HG03095 (cell line): ENCODE results near the gene SETD6.

Experiments
- ATAC-seq: cut with Tn5 transposase; IDR thresholded peaks from one replicate; pipeline ENCODE4 v1.9.1; 2021; ENCODE audit warnings: moderate library complexity; ENCODE audit not compliant: unreplicated experiment

Gene SETD6

DNA sequence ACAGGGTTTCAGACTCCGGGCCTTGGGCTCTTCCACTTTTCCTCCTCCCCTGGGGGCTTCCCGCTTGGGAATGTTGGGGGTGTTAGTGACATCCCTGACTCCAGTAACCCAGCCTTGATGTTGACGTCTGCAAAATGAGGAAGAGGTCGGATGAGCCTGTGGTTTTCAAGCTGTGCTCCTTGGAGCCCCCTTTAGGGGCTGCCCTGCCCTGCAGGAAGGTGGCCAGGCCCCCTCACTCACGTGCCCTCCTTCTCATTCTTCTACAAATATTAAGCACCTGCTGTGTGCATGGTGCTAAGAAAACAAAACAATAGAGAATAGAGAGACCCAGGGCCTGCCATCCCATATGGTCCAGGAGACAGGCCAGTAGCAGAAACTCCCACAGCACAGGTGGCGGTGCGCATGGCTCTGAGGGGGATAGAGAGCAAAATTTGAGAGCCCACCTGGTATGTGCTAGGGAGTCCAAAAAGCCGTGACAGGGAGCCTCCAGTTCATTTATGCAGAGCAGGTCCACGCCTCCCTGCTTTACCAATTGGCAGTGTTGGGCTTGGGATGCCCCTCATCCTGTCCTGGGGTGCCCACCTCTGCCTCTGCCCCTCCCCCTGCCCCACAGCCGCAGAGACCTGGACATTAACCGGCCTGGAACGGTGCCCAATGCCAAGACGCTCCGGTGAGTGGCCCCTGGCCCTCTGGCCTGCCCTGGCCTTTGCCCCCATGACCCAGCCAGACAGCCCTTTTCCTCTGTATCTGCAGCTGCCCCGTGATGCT lies 7.9 kb upstream of the SETD6 start:
- ATAC-seq = no peak

- ATAC-seq = no peak
These were observed 7.2 kb upstream of the SETD6 start for GRCh38 chr16:58507963-58508670.

DNA sequence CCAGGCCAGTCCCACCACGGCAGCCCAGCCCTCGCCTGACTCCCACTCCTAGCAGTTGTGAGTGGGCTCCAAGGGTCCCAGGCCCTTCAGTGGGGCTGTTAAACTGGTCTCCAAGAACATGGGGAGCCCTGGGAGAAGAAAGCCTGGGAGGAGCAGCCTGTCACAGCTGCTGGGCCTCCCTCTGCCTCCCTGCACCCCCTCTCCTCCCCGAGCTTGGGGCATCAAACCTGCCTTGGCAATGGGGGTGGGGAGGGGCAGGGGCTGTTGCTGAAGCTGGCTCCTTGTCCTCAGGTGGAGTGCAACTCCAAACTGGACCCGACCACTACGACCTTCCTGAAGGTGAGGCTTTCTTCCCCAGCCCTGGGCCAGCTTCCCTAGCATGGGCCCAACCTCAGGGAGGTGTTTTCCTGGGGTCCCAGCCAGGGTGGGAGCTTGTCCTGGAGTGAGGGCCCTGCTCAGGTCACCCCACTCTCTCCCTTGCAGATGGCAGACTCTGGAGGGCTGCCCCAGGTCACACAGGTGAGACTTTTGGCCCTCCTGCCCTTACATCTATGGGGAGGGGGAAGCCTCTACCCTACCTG lies 6.6 kb upstream of the SETD6 start:
- ATAC-seq = no peak

DNA sequence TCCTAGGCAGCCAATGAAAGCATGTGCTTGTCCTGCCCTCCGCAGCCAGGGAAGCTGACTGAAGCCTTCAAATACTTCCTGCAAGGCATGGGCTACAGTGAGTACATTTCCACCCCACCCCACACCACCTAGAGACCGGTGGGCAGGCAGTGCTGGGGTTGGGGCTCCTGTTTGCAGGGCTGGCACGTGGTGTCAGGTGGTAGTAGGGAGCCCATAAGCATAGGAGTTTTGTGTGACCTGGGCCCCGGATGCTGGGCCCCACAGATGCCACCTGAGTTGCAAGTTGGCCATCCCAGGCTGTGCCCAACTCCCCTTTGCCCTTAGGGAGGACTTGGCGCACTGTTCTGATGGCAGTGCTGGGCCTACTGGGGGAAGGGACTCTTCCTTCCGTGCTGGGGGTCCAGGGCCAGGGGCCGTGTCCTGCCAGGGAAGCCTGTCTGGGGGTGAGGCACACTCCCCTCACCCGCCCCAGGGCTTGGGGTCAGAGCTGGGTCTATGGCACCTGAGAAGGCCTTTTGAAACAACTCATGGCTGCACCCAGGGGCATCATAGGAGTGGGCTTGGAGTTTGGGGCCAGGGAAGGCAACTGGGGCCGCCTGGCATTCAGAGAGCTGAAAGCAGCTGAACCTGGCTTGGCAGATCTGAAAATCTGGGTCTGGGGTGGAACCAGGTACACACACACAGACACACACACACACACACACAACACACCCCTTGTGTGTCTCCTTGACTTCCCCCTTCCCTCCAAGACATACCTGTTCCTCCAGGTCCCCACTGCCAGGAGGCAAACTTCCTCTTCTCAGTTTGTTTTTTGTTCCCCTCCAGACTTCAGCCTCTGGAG lies 5.8 kb upstream of the SETD6 start:
- ATAC-seq = no peak

DNA sequence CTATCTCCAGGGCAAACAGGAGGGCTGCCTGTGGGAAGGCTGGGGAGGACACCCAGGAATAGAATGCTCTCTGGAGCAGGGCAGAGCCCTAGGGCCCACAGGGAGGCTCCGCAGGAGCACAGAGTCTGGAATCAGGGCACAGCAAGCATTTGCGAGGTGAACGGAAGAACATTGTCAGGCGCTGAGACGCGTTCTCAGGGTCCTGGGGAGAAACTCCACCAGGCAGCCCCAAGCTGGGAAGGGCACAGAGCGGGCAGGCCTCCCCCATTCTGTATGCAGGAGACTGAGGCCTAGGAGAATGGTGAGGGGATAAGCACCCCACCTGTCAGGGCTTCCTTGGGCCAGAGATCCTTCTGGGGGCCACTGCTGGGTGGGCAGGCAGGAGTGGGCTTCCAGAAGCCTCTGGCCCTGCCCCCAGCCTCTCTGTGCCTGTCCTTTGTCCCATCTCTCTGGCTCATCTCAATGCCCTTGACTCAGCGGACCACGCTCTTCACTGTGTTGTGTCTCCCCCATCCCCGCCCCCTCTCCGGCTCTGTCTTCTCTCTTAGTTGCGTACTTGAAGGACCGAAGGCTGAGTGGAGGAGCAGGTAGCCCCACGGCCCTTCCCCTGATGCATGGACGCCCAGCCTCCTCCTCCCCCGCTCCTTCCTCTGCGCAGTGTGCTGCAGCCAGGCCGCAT lies 5.1 kb upstream of the SETD6 start:
- no peak for ATAC-seq

DNA sequence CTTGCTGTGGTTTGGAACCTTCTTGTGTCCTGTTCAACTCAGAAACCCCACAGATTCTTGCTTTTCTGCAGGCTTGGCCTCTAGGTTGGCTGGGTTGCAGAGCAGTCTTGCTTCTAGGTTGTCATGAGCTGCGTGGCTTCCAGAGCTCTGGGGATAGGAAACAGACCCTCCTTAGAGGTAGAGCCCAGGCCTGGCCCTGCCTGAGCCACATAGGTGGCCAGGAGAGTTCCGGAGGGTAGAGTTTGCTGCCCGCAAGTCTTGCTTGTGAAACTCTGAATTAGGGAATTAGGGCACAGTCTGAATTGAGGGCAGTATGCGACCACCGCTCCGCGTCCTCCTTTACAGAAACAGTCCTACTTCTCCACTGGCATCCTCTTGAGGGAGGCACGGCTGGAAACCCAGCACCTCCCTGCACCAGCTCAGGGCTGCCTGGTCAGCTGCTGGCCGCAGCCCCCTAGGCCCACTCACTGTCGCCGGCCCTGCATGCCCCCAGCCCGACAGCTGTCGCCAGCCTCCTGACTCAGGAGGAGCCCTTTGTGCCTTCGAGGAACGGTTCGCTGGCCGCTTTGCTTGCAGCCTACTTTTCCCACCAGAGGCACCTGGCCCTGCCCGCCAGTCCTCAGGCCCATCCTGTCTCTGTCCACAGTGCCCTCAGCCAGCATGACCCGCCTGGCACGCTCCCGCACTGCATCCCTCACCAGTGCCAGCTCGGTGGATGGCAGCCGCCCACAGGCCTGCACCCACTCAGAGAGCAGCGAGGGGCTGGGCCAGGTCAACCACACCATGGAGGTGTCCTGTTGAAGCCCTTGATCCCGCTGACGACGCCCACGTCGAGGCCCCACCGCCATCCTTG lies 4.3 kb upstream of the SETD6 start:
- no peak for ATAC-seq

DNA sequence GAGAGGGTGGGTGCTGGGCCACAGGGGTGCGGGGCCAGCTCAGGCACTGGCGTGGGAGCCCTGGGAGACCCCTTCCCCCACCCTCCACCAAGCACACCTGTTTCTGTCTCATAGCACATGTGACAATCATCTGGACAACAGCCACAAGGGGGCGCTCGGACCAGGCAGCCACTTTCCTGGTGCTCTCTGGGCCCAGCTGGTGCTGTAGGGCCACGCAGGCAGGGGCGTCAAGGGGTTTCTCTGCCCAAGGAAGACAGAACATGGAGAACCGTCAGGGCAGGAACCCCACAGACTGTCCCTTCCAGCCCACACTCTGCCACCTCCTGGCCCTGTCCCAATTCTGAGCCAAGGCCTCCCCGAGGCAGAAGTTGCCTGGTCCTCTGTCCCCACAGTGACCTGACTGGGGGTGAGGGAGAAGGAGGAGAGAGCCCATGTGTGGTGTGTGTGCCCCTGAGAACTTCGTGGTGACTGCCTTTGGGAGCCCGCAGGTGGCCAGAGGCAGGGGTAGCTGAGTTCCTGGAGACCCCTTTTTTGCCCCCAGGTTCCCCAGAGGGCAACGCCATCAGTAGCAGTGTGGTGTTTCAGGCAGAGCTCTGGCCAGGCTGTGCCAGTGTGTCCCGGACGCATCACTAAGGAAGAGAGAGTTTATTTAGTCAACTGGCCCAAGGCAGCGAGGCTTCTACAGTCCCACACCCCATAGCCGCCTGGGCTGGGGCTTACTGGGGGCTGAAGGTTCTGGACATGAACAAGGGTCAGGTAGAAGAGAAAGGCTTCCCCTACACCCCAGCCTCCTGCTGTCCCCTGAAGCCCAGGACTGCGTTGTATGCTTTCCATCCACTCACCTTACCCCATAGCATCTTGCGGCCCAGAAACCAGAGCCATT lies 3.1 kb upstream of the SETD6 start:
- ATAC-seq = no peak

- no peak for ATAC-seq
These were observed 1.4 kb upstream of the SETD6 start for GRCh38 chr16:58513874-58514273.

GRCh38 chr16:58515871-58516767 lies 802 bp downstream of the SETD6 start:
- peak; percentile 38 for ATAC-seq

DNA sequence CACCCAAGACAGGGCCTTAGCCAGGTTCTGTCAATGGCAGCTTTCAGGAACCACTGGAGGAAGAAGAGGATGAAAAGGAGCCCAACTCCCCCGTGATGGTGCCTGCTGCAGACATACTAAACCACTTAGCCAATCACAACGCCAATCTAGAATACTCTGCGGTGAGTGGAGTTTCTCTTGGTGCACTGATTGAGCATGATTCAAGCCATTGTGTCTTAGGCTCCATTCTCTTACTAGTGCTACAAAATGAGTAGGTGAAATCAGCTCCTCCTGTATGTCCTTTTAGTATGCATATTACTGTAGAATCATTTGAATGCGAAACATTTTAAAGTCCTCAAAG lies 1.4 kb downstream of the SETD6 start:
- no peak for ATAC-seq

- peak; percentile 39 for ATAC-seq
These were observed 3.0 kb downstream of the SETD6 start for GRCh38 chr16:58518083-58518979.

DNA sequence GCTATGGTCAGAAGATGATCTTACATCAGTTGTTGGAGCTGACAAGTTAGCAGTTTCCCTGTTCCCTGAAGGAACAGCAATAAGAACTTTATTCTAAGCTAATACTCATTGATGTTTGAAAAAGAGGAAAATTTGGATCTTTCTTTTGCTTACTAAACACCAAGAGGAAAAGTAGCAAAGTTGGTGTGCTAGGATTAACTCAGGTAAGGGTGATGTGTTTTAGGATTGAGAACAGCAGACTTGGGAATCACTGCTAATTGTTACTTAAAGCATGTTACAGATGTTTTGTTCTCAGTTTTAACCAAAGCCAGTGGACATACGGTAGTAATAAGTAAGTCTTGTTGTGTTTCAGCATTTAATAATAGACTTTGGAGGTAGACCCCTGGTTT lies 3.7 kb downstream of the SETD6 start:
- no peak for ATAC-seq

DNA sequence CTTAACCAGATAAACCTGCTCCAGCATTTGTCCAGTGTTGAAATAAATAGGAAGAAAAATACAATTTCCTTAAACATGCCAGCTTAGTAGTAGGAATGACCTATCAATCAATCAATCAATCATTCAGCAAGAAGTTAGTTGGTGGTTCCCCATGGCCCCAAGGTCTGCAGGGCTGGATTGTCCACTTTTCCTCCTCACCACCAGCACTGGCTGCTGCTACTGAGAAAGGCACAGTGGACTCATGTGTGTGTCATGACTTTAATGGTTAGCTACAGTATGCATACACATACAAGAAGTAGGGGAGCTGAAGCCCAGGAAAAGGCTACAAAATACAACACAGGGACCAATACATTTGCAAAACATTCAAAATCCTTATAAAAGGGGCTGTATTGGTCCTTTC lies 4.4 kb downstream of the SETD6 start:
- no peak for ATAC-seq

DNA sequence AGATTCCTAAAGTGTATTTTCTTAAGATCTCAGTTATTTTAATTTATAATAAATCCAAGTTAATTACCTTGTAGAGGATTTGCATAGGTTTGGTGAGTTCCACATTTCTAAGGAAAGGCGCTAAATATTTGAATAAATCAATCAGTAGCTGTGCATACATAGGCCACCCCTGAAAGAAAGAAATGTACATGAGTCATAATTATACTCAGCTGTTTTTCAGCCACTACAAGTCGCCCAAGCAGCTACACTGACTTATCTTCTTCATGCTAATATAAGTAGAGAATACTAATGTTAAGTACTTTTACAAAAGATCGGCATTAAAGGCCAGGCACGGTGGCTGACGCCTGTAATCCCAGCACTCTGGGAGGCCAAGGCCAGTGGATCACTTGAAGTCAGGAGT lies 14.9 kb downstream of the SETD6 start:
- ATAC-seq = no peak

DNA sequence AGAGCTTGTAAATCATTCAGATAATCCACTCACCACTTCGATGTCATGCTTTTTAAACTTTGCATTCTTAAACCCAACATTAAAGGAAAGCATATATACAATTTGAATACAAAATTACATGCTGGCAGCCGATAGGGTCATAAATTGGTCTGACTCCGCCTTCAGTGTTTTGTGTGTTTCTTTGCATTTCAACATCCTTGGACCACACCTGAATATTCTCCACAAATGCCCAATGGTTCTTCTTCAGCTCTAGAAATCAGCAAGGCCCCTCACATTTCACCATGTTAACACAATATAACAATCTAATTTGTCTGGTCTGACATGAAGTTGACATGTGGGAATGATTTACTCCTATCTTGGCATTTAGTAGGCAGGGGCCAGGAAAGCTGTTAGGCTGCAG lies 17.1 kb downstream of the SETD6 start:
- ATAC-seq = no peak

- no peak for ATAC-seq
These were observed 18.6 kb downstream of the SETD6 start for GRCh38 chr16:58533751-58534470.
